H7 (cell line): ENCODE measurements around the gene JMJD6. TPM values are rescaled to one million over a fixed set of nuclear protein-coding genes. Genes with fewer than 3 reads are reported as not detected.
"Not testable (repeated sequence)": the region's sequence is repeated elsewhere in the genome, so short reads cannot be mapped to it uniquely, and the experiment has no call there.

ENCODE experiments used
- DNase-seq: peaks from one replicate; pipeline ENCODE4 v3.0.0; 2012
- H3K27me3 ChIP-seq: 2 replicates; pipeline ENCODE4 v1.6.0; 2011; ENCODE audit warnings: mild to moderate bottlenecking, low read length; ENCODE audit not compliant: control insufficient read depth, insufficient read depth
- H3K36me3 ChIP-seq: replicated peaks from 2 replicates; pipeline ENCODE4 v1.5.1; 2011; ENCODE audit warnings: low read length; ENCODE audit not compliant: control insufficient read depth, insufficient read depth
- H3K4me3 ChIP-seq: 2 replicates; pipeline ENCODE4 v1.5.1; 2011; ENCODE audit warnings: low read depth, mild to moderate bottlenecking, control low read depth, low read length, moderate library complexity; ENCODE audit not compliant: insufficient read depth
- total RNA-seq: library from RNA; depleted of rRNA; stranded (reverse); fragments of >200 nt; shearing (Covaris generic); gene quantifications from 2 replicates; pipeline ENCODE4 v1.2.3, GENCODE V29; 2014; rRNA removed

The JMJD6 gene
- total RNA-seq, result 16.5 and 16.8 TPM in 2 replicates

GRCh38 chr17:76726231-76726775, at the start of gene JMJD6:
Gene JMJD6 (minus strand): TSS chr17:76726606. CDS start chr17:76726475, 131 bp downstream.
- peak within 1 kb of the TSS; percentile 96 for H3K4me3 ChIP-seq
- H3K27me3 ChIP-seq, result no peaks in the 10 kb centered on the region
- peak; percentile 98 for DNase-seq
- H3K36me3 ChIP-seq, result peaks cover 12% of the 10 kb centered on the region

GRCh38 chr17:76775021-76775600, 48.7 kb upstream of the JMJD6 start:
- Histone ChIP-seq H3K27me3 (no peaks in the 10 kb centered on the region), H3K4me3 (no peak overlapping the region), H3K36me3 (peaks cover 5% of the 10 kb centered on the region)
- no peak for DNase-seq

- Histone ChIP-seq H3K36me3 (peaks cover 4% of the 10 kb centered on the region), H3K4me3 (no peak overlapping the region), H3K27me3 (no peaks in the 10 kb centered on the region)
- no peak for DNase-seq
These were observed 46.6 kb upstream of the JMJD6 start for GRCh38 chr17:76772842-76773525.

GRCh38 chr17:76758570-76758969, 32.2 kb upstream of the JMJD6 start:
- no peaks in the 10 kb centered on the region for H3K27me3 ChIP-seq
- no peak for DNase-seq
- peaks cover 2% of the 10 kb centered on the region; the same call in 1 of the 2 replicates for H3K36me3 ChIP-seq
- H3K4me3 ChIP-seq, result no peak overlapping the region

GRCh38 chr17:76757256-76757655, 30.9 kb upstream of the JMJD6 start:
- H3K27me3 ChIP-seq, result no peaks in the 10 kb centered on the region
- DNase-seq, result no peak

GRCh38 chr17:76755285-76755684, 28.9 kb upstream of the JMJD6 start:
- peaks cover 2% of the 10 kb centered on the region; the same call in 1 of the 2 replicates for H3K36me3 ChIP-seq
- H3K4me3 ChIP-seq, result no peak overlapping the region
- no peaks in the 10 kb centered on the region for H3K27me3 ChIP-seq
- no peak for DNase-seq

More at GRCh38 chr17:76757256-76757655, 30.9 kb upstream of the JMJD6 start:
- H3K36me3 ChIP-seq, result peaks cover 2% of the 10 kb centered on the region; the same call in 1 of the 2 replicates
- H3K4me3 ChIP-seq, result no peak overlapping the region

GRCh38 chr17:76753061-76753961, 26.9 kb upstream of the JMJD6 start:
- Histone ChIP-seq H3K27me3 (no peaks in the 10 kb centered on the region), H3K4me3 (no peak overlapping the region), H3K36me3 (peaks cover 2% of the 10 kb centered on the region; the same call in 1 of the 2 replicates)
- DNase-seq, result no peak

GRCh38 chr17:76752006-76752405, 25.6 kb upstream of the JMJD6 start:
- H3K27me3 ChIP-seq, result no peaks in the 10 kb centered on the region
- no peak for DNase-seq
- H3K4me3 ChIP-seq, result no peak overlapping the region
- peaks cover 2% of the 10 kb centered on the region; the same call in 1 of the 2 replicates for H3K36me3 ChIP-seq

GRCh38 chr17:76751416-76751993, 25.1 kb upstream of the JMJD6 start:
- no peak for DNase-seq
- Histone ChIP-seq H3K27me3 (no peaks in the 10 kb centered on the region), H3K36me3 (no peaks in the 10 kb centered on the region; the same call in 1 of the 2 replicates), H3K4me3 (no peak overlapping the region)

- no peaks in the 10 kb centered on the region for H3K27me3 ChIP-seq
- DNase-seq, result no peak
- no peak overlapping the region for H3K4me3 ChIP-seq
- H3K36me3 ChIP-seq, result peaks cover 8% of the 10 kb centered on the region
These were observed 22.3 kb upstream of the JMJD6 start for GRCh38 chr17:76748657-76749056.

GRCh38 chr17:76747716-76748363, 21.4 kb upstream of the JMJD6 start:
- peaks cover 8% of the 10 kb centered on the region for H3K36me3 ChIP-seq
- no peak for DNase-seq
- H3K4me3 ChIP-seq, result no peak overlapping the region
- no peaks in the 10 kb centered on the region for H3K27me3 ChIP-seq

- not testable (repeated sequence) for H3K4me3 ChIP-seq, H3K36me3 ChIP-seq, H3K27me3 ChIP-seq, DNase-seq
These were observed 19.4 kb upstream of the JMJD6 start for GRCh38 chr17:76745785-76746184.

- Histone ChIP-seq H3K36me3 (peaks cover 8% of the 10 kb centered on the region), H3K27me3 (no peaks in the 10 kb centered on the region), H3K4me3 (no peak overlapping the region)
- DNase-seq, result no peak
These were observed 18.3 kb upstream of the JMJD6 start for GRCh38 chr17:76744747-76745146.

GRCh38 chr17:76742958-76743357, 16.6 kb upstream of the JMJD6 start:
- peaks cover 8% of the 10 kb centered on the region for H3K36me3 ChIP-seq
- DNase-seq, result no peak
- no peak overlapping the region for H3K4me3 ChIP-seq
- H3K27me3 ChIP-seq, result no peaks in the 10 kb centered on the region
